GM12892 (cell line): Measurements from ENCODE around the gene ETS1.

Experiments
- DNase-seq: peaks from one replicate; pipeline ENCODE4 v3.0.0; 2011; ENCODE audit not compliant: insufficient read length
- FAIRE-seq: peaks from 2 replicates; lab custom pipeline; 2011; peaks lifted over from hg19 to GRCh38; lab: Jason Lieb, UNC
- POLR2A ChIP-seq: IDR thresholded peaks from 2 replicates; pipeline ENCODE4 v1.6.1; 2011; ENCODE audit warnings: low read depth, low read length, control low read depth
- POLR2AphosphoS5 ChIP-seq: IDR thresholded peaks from 2 replicates; pipeline ENCODE4 v1.6.1; 2011; ENCODE audit warnings: low read depth, low read length, control low read depth
- TAF1 ChIP-seq: IDR thresholded peaks from 2 replicates; pipeline ENCODE4 v1.6.1; 2011; ENCODE audit warnings: low read depth, mild to moderate bottlenecking, control low read depth, low read length, borderline replicate concordance

Gene ETS1

GRCh38 chr11:128424851-128425285 lies 162.5 kb downstream of the ETS1 start:
- FAIRE-seq (no peak), DNase-seq (no peak)
- TF ChIP-seq TAF1 (no peak), POLR2AphosphoS5 (no peak), POLR2A (no peak)

- DNase-seq (no peak), FAIRE-seq (no peak)
- TF ChIP-seq TAF1 = no peak
Measured at GRCh38 chr11:128424271-128424711, 163.1 kb downstream of the ETS1 start.

GRCh38 chr11:128422576-128423370 lies 164.6 kb downstream of the ETS1 start:
- DNase-seq = no peak
- peak; percentile 70 for FAIRE-seq
- TF ChIP-seq POLR2AphosphoS5 (no peak), TAF1 (no peak), POLR2A (no peak)

GRCh38 chr11:128421577-128422330 lies 165.6 kb downstream of the ETS1 start:
- no peak for DNase-seq
- no peak for TF ChIP-seq POLR2AphosphoS5
- no peak for TF ChIP-seq POLR2A
- TF ChIP-seq TAF1 = no peak
- peak; percentile 75 for FAIRE-seq

GRCh38 chr11:128420951-128421350 lies 166.4 kb downstream of the ETS1 start:
- TF ChIP-seq POLR2AphosphoS5 = no peak
- no peak for TF ChIP-seq TAF1
- TF ChIP-seq POLR2A = no peak
- peak; percentile 48 for FAIRE-seq
- DNase-seq = no peak

GRCh38 chr11:128420265-128420664 lies 167.1 kb downstream of the ETS1 start:
- FAIRE-seq = peak; percentile 27
- no peak for DNase-seq
- TF ChIP-seq POLR2AphosphoS5 (no peak), POLR2A (no peak), TAF1 (no peak)

- FAIRE-seq (peak; percentile 54), DNase-seq (no peak)
- TF ChIP-seq POLR2A (no peak), POLR2AphosphoS5 (no peak), TAF1 (no peak)
Measured at GRCh38 chr11:128419012-128419767, 168.2 kb downstream of the ETS1 start.

- FAIRE-seq (peak; percentile 64), DNase-seq (no peak)
- no peak for TF ChIP-seq POLR2AphosphoS5
- no peak for TF ChIP-seq TAF1
- TF ChIP-seq POLR2A = no peak
Measured at GRCh38 chr11:128417607-128418324, 169.6 kb downstream of the ETS1 start.

- TF ChIP-seq TAF1 = no peak
- no peak for TF ChIP-seq POLR2A
- no peak for TF ChIP-seq POLR2AphosphoS5
- DNase-seq (no peak), FAIRE-seq (no peak)
Measured at GRCh38 chr11:128416976-128417375, 170.4 kb downstream of the ETS1 start.

GRCh38 chr11:128415539-128415938 lies 171.8 kb downstream of the ETS1 start:
- TF ChIP-seq TAF1 (no peak), POLR2AphosphoS5 (no peak), POLR2A (no peak)
- FAIRE-seq (peak; percentile 92), DNase-seq (no peak)
